ENCODE data around the gene GGA1. TPM values are rescaled to one million over a fixed set of nuclear protein-coding genes. Genes with fewer than 3 reads are reported as not detected.

Gene GGA1
- total and polyA plus RNA-seq, 2 donors (not counting 1 experiment from before 2014, with no cell fraction given): 137 to 154 TPM

- H3K4me3 ChIP-seq (ENCODE audit: control extremely low read depth in 1 of 5, extremely low read depth in 1 of 5, insufficient read depth in 1 of 5, low read depth in 2 of 5, low read length in 4 of 5): peak overlapping the region in 2 of 5 experiments; percentile 4 to 40
- Mint-ChIP-seq H3K27me3 (peaks cover 30% of the 10 kb centered on the region), H3K9me3 (ENCODE audit: insufficient read depth) (no peaks in the 10 kb centered on the region), H3K4me1 (peaks cover 22% of the 10 kb centered on the region), H3K4me3 (peak overlapping the region; percentile 74), H3K27ac (peak overlapping the region; percentile 68)
- H3K9ac ChIP-seq (ENCODE audit: low read length): peak overlapping the region; percentile 19
- H3K4me1 ChIP-seq (ENCODE audit: control insufficient read depth in 2 of 2, insufficient read depth in 2 of 2, low read length in 2 of 2): peaks cover 22 to 27% of the 10 kb centered on the region in 2 donors
- WGBS (ENCODE audit: insufficient coverage): 26% methylated on average over 15 of the region's 16 CpGs
- peak; percentile 91 for DNase-seq
- H3K4me2 ChIP-seq (replicated peaks; ENCODE audit: low read depth, low read length, poor library complexity, severe bottlenecking): peak overlapping the region; percentile 80
- TF ChIP-seq CTCF (IDR thresholded peaks at IDR 0.05) (peak; percentile 95), EZH2 (IDR thresholded peaks at IDR 0.05; ENCODE audit: borderline replicate concordance, insufficient read depth, low read depth, low read length, poor library complexity, severe bottlenecking) (no peak)
- H2AFZ ChIP-seq (ENCODE audit: insufficient read depth, low read depth, low read length, poor library complexity, severe bottlenecking): peak overlapping the region; percentile 77
- H3K27me3 ChIP-seq (replicated peaks in 1 of 4; ENCODE audit: control extremely low read depth in 1 of 4, control insufficient read depth in 3 of 4, insufficient read depth in 4 of 4, low read length in 3 of 4): peaks cover 0 to 22% (median 8%) of the 10 kb centered on the region in 4 experiments
- intact Hi-C loops (cut with micrococcal nuclease): loop anchor here (1.0 kb wide), 5 partner anchors 29 to 300 kb away; partner anchors contain the start of gene MFNG
- no peaks in the 10 kb centered on the region for H3K79me2 ChIP-seq (ENCODE audit: control insufficient read depth, insufficient read depth, low read length)
- H3K9me3 ChIP-seq (ENCODE audit: control extremely low read depth in 1 of 3, control insufficient read depth in 2 of 3, insufficient read depth in 1 of 3, low read length in 2 of 3): peaks cover 0 to 9% (median 0%) of the 10 kb centered on the region in 3 donors
- POLR2A ChIA-PET: interaction anchor here (1.0 to 1.1 kb wide), 3 partner anchors 29 to 41 kb away, joined by 3 to 4 read pairs (median 4); partner anchors contain the start of gene GGA1
- H3K36me3 ChIP-seq (replicated peaks in 1 of 2; ENCODE audit: control extremely low read depth in 1 of 2, control insufficient read depth in 1 of 2, extremely low read depth in 1 of 2, insufficient read depth in 2 of 2, low read length in 1 of 2): no peaks in the 10 kb centered on the region
- H3K27ac ChIP-seq (ENCODE audit: low read length in 2 of 2): peak overlapping the region; percentile 25 to 44
- ATAC-seq (ENCODE audit: low read depth): peak; percentile 93
- no peaks in the 10 kb centered on the region for H4K20me1 ChIP-seq (ENCODE audit: control insufficient read depth, insufficient read depth, low read length, poor library complexity, severe bottlenecking)
- CTCF ChIA-PET: interaction anchor here (0.6 to 7.0 kb wide), 46 partner anchors 10 to 1015 kb away, joined by 3 to 278 read pairs (median 5); partner anchors contain the start of genes CYTH4, LGALS2, MFNG and NOL12
Measured at GRCh38 chr22:37566903-37567798, 41.5 kb upstream of the GGA1 start.

All from B cell (primary cell).